Caco-2 (cell line): ENCODE measurements around the gene NDFIP1. TPM values are rescaled to one million over a fixed set of nuclear protein-coding genes. Genes with fewer than 3 reads are reported as not detected.

Experiments used
- BruUV-seq: library from RNA; stranded (reverse); fragments of 400-500 nt; replicated peaks from 2 replicates; lab custom pipeline; 2021; lab: Mats Ljungman, UMichigan
- CTCF ChIA-PET: fragments of 300-600 bp; sonication (Branson Sonifier 250); formaldehyde crosslinking; loops from one replicate; lab custom pipeline; 2022; ENCODE audit warnings: antibody characterized with exemption; lab: Charles Lee
- POLR2A ChIA-PET: fragments of 300-600 bp; sonication (Branson Sonifier 250); formaldehyde crosslinking; loops from one replicate; lab custom pipeline; 2022; ENCODE audit warnings: antibody characterized with exemption; lab: Charles Lee
- DNase-seq, 2 experiments: peaks; one replicate each; pipeline versions ENCODE4 v3.0.0 to v3.0.0-alpha.2; 2020 to 2022
- H3K27me3 ChIP-seq: replicated peaks from 2 replicates; pipeline ENCODE4 v1.6.0; 2011; ENCODE audit warnings: low read length; ENCODE audit not compliant: control insufficient read depth, insufficient read depth
- H3K36me3 ChIP-seq: 2 replicates; pipeline ENCODE4 v1.5.1; 2011; ENCODE audit warnings: low read length; ENCODE audit not compliant: control insufficient read depth, insufficient read depth
- H3K4me1 ChIP-seq: fragments of 250-450 bp; sonication (Bioruptor Pico); 2 replicates; pipeline ENCODE4 v1.5.1; 2020; ENCODE audit warnings: mild to moderate bottlenecking
- H3K4me3 ChIP-seq: 2 replicates; pipeline ENCODE4 v1.5.1; 2011; ENCODE audit warnings: low read depth, mild to moderate bottlenecking, control low read depth, low read length
- H3K9me3 ChIP-seq: fragments of 250-450 bp; sonication (Bioruptor Pico); 2 replicates; pipeline ENCODE4 v1.5.1; 2020; ENCODE audit warnings: mild to moderate bottlenecking, moderate library complexity
- H3K27ac Mint-ChIP-seq: one replicate; pipeline ENCODE4 v1.8.0; 2022; ENCODE audit warnings: mixed read lengths; ENCODE audit not compliant: unreplicated experiment
- H3K27me3 Mint-ChIP-seq: one replicate; pipeline ENCODE4 v1.8.0; 2022; ENCODE audit warnings: mixed read lengths; ENCODE audit not compliant: insufficient read depth, unreplicated experiment
- H3K36me3 Mint-ChIP-seq: one replicate; pipeline ENCODE4 v1.8.0; 2022; ENCODE audit warnings: mild to moderate bottlenecking, mixed read lengths; ENCODE audit not compliant: insufficient read depth, unreplicated experiment
- H3K4me1 Mint-ChIP-seq: one replicate; pipeline ENCODE4 v1.8.0; 2022; ENCODE audit warnings: low read depth, mixed read lengths; ENCODE audit not compliant: unreplicated experiment
- H3K4me3 Mint-ChIP-seq: one replicate; pipeline ENCODE4 v1.8.0; 2022; ENCODE audit warnings: mild to moderate bottlenecking, moderate library complexity, mixed read lengths; ENCODE audit not compliant: unreplicated experiment
- H3K9me3 Mint-ChIP-seq: one replicate; pipeline ENCODE4 v1.8.0; 2022; ENCODE audit warnings: mixed read lengths; ENCODE audit not compliant: unreplicated experiment
- intact Hi-C: fragments of 100-400 bp; cut with micrococcal nuclease; formaldehyde crosslinking; loops from one replicate; pipeline ENCODE4 v1.10.0; 2022; ENCODE audit not compliant: unreplicated experiment
- total RNA-seq: library from RNA; stranded (reverse); gene quantifications from 2 replicates; pipeline ENCODE4 v1.2.3, GENCODE V29; 2022
- TF ChIP-seq, protein P1 (sequence below), 2 experiments: fragments of 200-600 bp in 1 of 2; IDR thresholded peaks; 1 replicate in 1 of 2; 2 replicates in 1 of 2; pipeline versions ENCODE4 v1.5.1 to v1.8.0; 2011 to 2022; ENCODE audit warnings: antibody characterized with exemption in 1 of 2, control low read depth in 1 of 2, inconsistent platforms in 1 of 2, low read depth in 1 of 2, low read length in 1 of 2, mild to moderate bottlenecking in 1 of 2, moderate library complexity in 1 of 2; ENCODE audit not compliant: insufficient read depth in 1 of 2, severe bottlenecking in 1 of 2, unreplicated experiment in 1 of 2

Gene NDFIP1
- total RNA-seq, 1 experiment from 2014 or later, result 51.6 TPM

DNA sequence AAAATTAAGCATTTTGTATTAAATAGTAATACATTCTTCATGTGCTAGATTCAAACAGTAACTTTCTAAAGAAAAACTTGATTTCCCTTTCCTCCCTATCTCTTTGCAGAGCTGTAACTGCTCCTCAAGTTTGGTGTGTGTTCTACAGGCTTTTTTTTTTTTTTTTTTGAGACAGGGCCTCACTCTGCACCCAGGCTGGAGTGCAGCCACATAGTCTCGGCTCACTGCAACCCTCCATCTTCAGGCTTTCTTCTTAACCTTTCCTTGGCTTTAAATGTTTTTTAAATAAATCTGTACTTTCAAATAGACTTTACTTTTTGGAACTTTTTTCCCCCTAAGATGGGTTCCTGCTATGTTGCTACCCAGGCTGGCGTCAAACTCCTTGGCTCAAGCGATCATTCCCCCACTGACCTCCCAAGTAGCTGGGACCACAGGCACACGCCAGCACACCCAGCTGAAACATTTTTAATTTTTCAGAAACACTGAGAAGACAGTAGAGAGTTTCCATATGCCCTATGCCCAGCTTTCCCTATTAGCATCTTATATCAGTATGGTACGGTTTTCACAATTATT is 9.1 kb downstream of the NDFIP1 start:
- ChIA-PET POLR2A (no interaction called here), CTCF (interaction anchor here (0.5 kb wide), 1 partner anchor 37 kb away, joined by 3 read pairs; no protein-coding TSS in a partner anchor)

DNA sequence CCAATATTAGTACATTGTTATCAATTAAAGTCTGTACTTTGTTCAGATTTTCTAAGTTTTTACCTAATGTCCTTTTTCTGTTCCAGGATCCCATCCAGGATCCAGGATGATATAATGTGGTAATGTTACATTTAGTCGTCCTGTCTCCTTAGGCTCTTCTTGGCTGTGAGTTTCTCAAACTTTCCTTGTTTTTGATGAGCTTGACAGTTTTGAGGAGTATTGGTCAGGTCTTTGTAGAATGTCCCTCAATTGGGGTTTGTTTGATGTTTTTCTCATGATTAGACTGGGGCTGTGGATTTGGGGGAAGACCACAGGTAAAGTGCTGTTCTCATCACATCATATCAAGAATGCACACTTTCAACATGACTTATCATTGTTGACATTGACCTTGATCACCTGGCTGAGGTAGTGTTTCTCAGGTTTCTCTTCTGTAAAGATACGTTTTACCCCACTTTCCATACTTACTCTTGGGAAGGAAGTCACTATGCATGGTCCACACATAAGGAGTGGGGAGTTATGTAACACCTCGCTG is 9.6 kb downstream of the NDFIP1 start:
- H3K4me3 Mint-ChIP-seq, result no peak overlapping the region
- H3K4me3 ChIP-seq, result no peak overlapping the region
- intact Hi-C loops, result no loop called here
- no peaks in the 10 kb centered on the region for H3K27me3 Mint-ChIP-seq
- no peak overlapping the region for H3K27ac Mint-ChIP-seq
- H3K4me1 Mint-ChIP-seq, result no peaks in the 10 kb centered on the region
- no peaks in the 10 kb centered on the region for H3K9me3 Mint-ChIP-seq
- no TSS peak for BruUV-seq
- no peaks in the 10 kb centered on the region for H3K4me1 ChIP-seq
- no peak for DNase-seq
- CTCF ChIA-PET, result interaction anchor here (0.5 kb wide), 1 partner anchor 37 kb away, joined by 3 read pairs; no protein-coding TSS in a partner anchor
- TF ChIP-seq, protein P1, sequence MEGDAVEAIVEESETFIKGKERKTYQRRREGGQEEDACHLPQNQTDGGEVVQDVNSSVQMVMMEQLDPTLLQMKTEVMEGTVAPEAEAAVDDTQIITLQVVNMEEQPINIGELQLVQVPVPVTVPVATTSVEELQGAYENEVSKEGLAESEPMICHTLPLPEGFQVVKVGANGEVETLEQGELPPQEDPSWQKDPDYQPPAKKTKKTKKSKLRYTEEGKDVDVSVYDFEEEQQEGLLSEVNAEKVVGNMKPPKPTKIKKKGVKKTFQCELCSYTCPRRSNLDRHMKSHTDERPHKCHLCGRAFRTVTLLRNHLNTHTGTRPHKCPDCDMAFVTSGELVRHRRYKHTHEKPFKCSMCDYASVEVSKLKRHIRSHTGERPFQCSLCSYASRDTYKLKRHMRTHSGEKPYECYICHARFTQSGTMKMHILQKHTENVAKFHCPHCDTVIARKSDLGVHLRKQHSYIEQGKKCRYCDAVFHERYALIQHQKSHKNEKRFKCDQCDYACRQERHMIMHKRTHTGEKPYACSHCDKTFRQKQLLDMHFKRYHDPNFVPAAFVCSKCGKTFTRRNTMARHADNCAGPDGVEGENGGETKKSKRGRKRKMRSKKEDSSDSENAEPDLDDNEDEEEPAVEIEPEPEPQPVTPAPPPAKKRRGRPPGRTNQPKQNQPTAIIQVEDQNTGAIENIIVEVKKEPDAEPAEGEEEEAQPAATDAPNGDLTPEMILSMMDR (IDR thresholded peaks at IDR 0.05; ENCODE audit: insufficient read depth in 1 of 2, low read depth in 1 of 2, low read length in 1 of 2, severe bottlenecking in 1 of 2, unreplicated experiment in 1 of 2), result no peak
- H3K27me3 ChIP-seq, result no peaks in the 10 kb centered on the region
- no peaks in the 10 kb centered on the region for H3K36me3 Mint-ChIP-seq
- POLR2A ChIA-PET, result no interaction called here
- no peaks in the 10 kb centered on the region for H3K9me3 ChIP-seq
- H3K36me3 ChIP-seq, result no peaks in the 10 kb centered on the region

More for the DNA sequence above, 9.1 kb downstream of the NDFIP1 start:
- Mint-ChIP-seq H3K27me3 (no peaks in the 10 kb centered on the region), H3K4me3 (no peak overlapping the region), H3K4me1 (no peaks in the 10 kb centered on the region), H3K9me3 (no peaks in the 10 kb centered on the region), H3K36me3 (no peaks in the 10 kb centered on the region), H3K27ac (no peak overlapping the region)
- Histone ChIP-seq H3K4me3 (no peak overlapping the region), H3K9me3 (no peaks in the 10 kb centered on the region), H3K4me1 (no peaks in the 10 kb centered on the region), H3K36me3 (no peaks in the 10 kb centered on the region), H3K27me3 (no peaks in the 10 kb centered on the region)
- DNase-seq, result no peak
- TF ChIP-seq, protein P1 (IDR thresholded peaks at IDR 0.05; ENCODE audit: insufficient read depth in 1 of 2, low read depth in 1 of 2, low read length in 1 of 2, severe bottlenecking in 1 of 2, unreplicated experiment in 1 of 2), result no peak
- intact Hi-C loops, result no loop called here
- BruUV-seq, result no TSS peak

DNA sequence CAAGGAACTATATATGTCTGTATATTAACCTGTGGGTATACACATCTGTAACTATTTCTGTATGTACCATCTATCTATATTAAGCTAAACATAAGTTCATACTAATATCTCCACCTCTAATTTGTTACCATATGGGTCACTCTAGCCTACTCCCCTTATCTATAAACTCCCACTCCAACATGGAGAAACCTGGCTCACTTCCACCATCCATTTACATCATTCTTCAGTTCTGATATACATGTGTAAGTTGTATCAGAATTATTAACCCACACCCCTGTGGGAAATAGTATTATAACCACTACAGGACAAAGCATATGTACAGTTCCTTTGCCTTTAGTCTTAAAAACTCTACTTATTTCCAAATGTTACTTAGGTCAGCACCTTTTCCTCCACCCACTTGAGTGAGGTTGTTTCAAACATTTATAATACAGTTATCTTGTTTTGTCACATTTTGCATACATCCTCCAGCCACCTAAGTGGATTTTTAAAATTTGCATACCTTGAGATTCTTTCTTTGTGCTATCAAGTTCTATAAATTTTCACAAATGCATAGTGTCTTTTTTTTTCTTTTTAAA is 10.6 kb downstream of the NDFIP1 start:
- ChIA-PET CTCF (no interaction called here), POLR2A (no interaction called here)
- Histone ChIP-seq H3K9me3 (no peaks in the 10 kb centered on the region), H3K4me3 (no peak overlapping the region), H3K4me1 (no peaks in the 10 kb centered on the region), H3K27me3 (no peaks in the 10 kb centered on the region), H3K36me3 (no peaks in the 10 kb centered on the region)
- Mint-ChIP-seq H3K4me3 (no peak overlapping the region), H3K27me3 (no peaks in the 10 kb centered on the region), H3K27ac (no peak overlapping the region), H3K4me1 (no peaks in the 10 kb centered on the region), H3K9me3 (no peaks in the 10 kb centered on the region), H3K36me3 (no peaks in the 10 kb centered on the region)
- TF ChIP-seq, protein P1 (IDR thresholded peaks at IDR 0.05; ENCODE audit: insufficient read depth in 1 of 2, low read depth in 1 of 2, low read length in 1 of 2, severe bottlenecking in 1 of 2, unreplicated experiment in 1 of 2), result no peak
- BruUV-seq, result no TSS peak
- intact Hi-C loops, result no loop called here
- DNase-seq, result no peak
